ENCODE results near the gene CMC1.

The CMC1 gene

DNA sequence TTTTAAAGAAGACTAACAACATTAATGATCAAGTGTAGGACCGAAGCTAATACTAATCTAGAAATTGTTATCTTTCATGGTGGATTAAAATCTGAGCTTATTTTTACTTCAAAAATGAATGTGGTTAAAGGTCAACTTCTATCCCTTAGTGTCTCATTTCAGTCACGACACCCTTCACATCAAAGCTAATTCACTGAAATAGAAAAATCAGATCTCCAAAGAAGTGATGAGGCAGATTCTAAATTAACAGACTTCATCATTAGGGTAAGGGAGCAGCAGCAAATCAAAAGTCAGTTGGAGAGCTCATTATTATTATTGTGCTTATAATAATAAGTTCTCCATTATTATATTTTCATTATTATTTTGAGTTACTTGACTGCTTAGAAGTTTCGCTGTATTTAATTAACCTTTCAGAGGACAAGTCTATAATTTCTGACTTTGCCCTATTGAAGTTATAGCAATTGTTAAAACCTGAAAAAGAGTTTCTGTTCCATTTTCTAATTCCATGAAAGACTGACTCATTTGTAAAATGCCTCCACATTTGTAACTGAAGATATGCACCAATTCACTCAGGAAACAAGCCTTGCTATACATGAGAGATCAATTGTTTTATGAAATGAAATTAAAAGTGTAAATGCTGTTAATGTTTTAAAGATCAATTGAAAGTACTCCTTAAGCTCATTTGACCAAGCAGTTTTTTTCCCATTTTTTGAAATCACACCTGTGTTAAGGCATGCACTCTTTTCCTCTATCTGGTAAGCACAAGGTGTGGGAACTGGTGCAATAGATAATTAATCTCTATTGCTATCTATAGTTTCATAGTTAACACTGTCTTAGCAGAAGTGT lies 23.1 kb upstream of the CMC1 start:
- no peaks in the 10 kb centered on the region for H3K4me1 ChIP-seq (ENCODE audit: control insufficient read depth, insufficient read depth, low read length, poor library complexity, severe bottlenecking)
- no peaks in the 10 kb centered on the region for H3K36me3 ChIP-seq (ENCODE audit: control insufficient read depth, insufficient read depth, low read length)
- H3K27ac ChIP-seq (ENCODE audit: low read depth, low read length, severe bottlenecking), result no peak overlapping the region
- no peaks in the 10 kb centered on the region for H3K9me3 ChIP-seq (ENCODE audit: control insufficient read depth, low read length)
- WGBS, 2 experiments (ENCODE audit: insufficient coverage in 2 of 2), result no CpG with 5 or more reads among the region's 3 CpGs
- H3K4me3 ChIP-seq (ENCODE audit: extremely low read depth, insufficient read depth, low read length, poor library complexity, severe bottlenecking), result no peak overlapping the region

DNA sequence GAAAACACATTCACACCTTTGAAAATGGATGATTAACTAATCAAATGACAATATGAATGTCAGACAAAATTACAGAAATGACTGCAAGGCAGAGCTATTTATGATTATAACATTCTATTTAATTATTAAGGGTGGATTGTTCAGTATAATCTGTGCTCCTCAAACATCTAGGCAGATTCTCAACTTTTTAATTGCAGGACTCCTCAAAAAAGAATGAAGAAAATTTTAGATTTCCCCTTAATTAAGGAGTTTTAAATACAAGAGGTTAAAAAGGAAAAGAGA lies 22.6 kb upstream of the CMC1 start:
- Histone ChIP-seq H3K36me3 (ENCODE audit: control insufficient read depth, insufficient read depth, low read length) (no peaks in the 10 kb centered on the region), H3K9me3 (ENCODE audit: control insufficient read depth, low read length) (no peaks in the 10 kb centered on the region), H3K4me1 (ENCODE audit: control insufficient read depth, insufficient read depth, low read length, poor library complexity, severe bottlenecking) (no peaks in the 10 kb centered on the region), H3K27ac (ENCODE audit: low read depth, low read length, severe bottlenecking) (no peak overlapping the region), H3K4me3 (ENCODE audit: extremely low read depth, insufficient read depth, low read length, poor library complexity, severe bottlenecking) (no peak overlapping the region)

DNA sequence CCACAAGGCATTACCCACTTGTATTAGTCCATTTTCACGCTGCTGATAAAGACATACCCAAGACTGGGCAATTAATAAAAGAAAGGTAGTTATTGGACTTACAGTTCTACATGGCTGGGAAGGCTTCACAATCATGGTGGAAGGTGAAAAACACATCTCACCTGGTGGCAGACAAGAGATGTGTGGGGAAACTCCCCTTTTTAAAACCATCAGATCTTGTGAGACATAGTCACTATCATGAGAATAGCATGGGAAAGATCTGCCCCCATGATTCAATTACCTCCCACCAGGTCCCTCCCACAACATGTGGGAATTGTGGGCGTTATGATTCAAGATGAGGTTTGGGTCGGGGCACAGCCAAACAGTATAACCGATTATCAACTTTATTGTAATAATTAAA lies 17.0 kb upstream of the CMC1 start:
- WGBS, 2 experiments (ENCODE audit: insufficient coverage in 2 of 2), result no CpG with 5 or more reads among the region's 4 CpGs
- H3K4me1 ChIP-seq (ENCODE audit: control insufficient read depth, insufficient read depth, low read length, poor library complexity, severe bottlenecking), result no peaks in the 10 kb centered on the region
- no peaks in the 10 kb centered on the region for H3K36me3 ChIP-seq (ENCODE audit: control insufficient read depth, insufficient read depth, low read length)
- H3K9me3 ChIP-seq (ENCODE audit: control insufficient read depth, low read length), result no peaks in the 10 kb centered on the region
- H3K27ac ChIP-seq (ENCODE audit: low read depth, low read length, severe bottlenecking), result no peak overlapping the region
- no peak overlapping the region for H3K4me3 ChIP-seq (ENCODE audit: extremely low read depth, insufficient read depth, low read length, poor library complexity, severe bottlenecking)

DNA sequence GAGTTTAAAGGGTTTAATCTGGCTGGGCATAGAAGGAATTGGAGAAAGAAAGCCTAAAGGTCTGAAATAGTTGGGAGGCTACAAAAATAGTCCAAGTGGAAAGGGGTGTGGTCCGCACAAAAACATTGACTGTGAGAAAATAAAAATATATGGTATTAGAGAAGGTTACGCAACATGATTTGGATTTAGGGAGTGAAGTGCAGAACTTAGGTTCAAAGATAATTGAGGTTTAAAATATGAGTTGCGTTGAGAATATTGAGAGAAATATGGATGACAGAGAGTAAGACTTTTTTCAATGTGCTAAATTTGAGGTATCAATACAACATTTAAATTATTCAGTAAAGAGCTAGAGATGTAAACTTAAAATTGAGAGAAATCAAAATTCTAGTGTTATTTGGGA lies 15.4 kb upstream of the CMC1 start:
- H3K9me3 ChIP-seq (ENCODE audit: control insufficient read depth, low read length), result no peaks in the 10 kb centered on the region
- H3K4me3 ChIP-seq (ENCODE audit: extremely low read depth, insufficient read depth, low read length, poor library complexity, severe bottlenecking), result no peak overlapping the region
- 88 to 94% methylated on average over 2 to 3 of the region's 3 CpGs for WGBS, 2 experiments (ENCODE audit: insufficient coverage in 2 of 2)
- H3K4me1 ChIP-seq (ENCODE audit: control insufficient read depth, insufficient read depth, low read length, poor library complexity, severe bottlenecking), result no peaks in the 10 kb centered on the region
- no peak overlapping the region for H3K27ac ChIP-seq (ENCODE audit: low read depth, low read length, severe bottlenecking)
- H3K36me3 ChIP-seq (ENCODE audit: control insufficient read depth, insufficient read depth, low read length), result no peaks in the 10 kb centered on the region

DNA sequence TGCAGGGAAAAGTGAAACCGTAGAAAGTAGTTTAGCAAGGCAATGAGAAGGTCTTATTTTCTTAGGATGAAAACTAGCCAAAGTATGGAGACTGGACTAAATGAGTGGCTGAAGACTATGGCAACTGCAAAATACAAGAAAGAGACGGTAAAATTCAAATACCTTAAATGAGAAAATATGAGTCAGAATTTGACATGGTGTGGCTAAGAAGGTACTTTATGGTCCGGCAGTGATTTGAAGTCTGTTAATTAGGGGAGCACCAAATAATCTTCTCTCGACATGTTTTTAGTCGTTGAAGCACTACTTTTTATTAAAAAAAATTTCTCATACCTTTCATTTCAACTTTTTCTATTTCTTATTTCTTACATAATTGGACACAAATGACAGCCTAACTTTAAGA lies 12.8 kb upstream of the CMC1 start:
- no peaks in the 10 kb centered on the region for H3K9me3 ChIP-seq (ENCODE audit: control insufficient read depth, low read length)
- no peak overlapping the region for H3K27ac ChIP-seq (ENCODE audit: low read depth, low read length, severe bottlenecking)
- no peak overlapping the region for H3K4me3 ChIP-seq (ENCODE audit: extremely low read depth, insufficient read depth, low read length, poor library complexity, severe bottlenecking)
- H3K36me3 ChIP-seq (ENCODE audit: control insufficient read depth, insufficient read depth, low read length), result no peaks in the 10 kb centered on the region
- no peaks in the 10 kb centered on the region for H3K4me1 ChIP-seq (ENCODE audit: control insufficient read depth, insufficient read depth, low read length, poor library complexity, severe bottlenecking)
- 93 to 100% methylated on average over 3 to 4 of the region's 5 CpGs for WGBS, 2 experiments (ENCODE audit: insufficient coverage in 2 of 2)

DNA sequence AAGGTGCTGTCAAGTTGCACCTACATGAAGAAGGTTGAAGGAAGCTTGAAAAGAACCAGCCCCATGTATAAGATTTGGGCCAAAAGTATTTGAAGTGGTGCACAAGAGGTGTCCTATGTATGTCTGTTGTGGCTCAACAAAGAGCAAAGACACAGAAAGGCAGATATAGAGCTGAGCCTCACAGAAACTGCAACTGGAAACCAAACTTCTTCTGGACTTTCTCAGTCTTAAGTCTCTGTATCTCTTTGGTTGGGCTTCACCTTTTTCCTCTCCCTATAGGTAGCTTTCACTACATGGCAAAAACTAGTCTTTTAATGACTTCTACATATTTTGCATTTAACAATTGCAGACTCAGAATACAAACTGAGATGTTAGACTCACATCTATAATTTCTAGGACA lies 8.8 kb upstream of the CMC1 start:
- Histone ChIP-seq H3K4me3 (ENCODE audit: extremely low read depth, insufficient read depth, low read length, poor library complexity, severe bottlenecking) (no peak overlapping the region), H3K36me3 (ENCODE audit: control insufficient read depth, insufficient read depth, low read length) (no peaks in the 10 kb centered on the region), H3K27ac (ENCODE audit: low read depth, low read length, severe bottlenecking) (no peak overlapping the region), H3K9me3 (ENCODE audit: control insufficient read depth, low read length) (no peaks in the 10 kb centered on the region), H3K4me1 (ENCODE audit: control insufficient read depth, insufficient read depth, low read length, poor library complexity, severe bottlenecking) (no peaks in the 10 kb centered on the region)

DNA sequence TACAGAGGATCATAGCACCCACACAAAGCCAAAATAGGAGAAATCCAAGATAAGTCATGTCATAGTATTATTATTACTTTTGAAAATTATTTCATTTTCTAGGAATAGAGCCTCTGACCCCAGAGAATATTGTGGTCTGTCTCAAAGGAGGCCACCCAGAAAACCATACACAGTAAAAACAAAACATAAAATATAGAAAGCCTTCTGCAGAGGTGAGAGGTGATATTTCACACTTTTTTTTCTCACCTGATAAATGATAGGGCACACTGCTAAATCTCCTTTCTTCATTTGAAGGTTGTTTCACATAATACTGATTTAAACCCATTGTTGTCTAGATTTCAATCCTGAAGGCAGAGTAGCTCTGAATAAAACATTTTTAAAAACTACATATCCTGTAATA lies 7.0 kb upstream of the CMC1 start:
- H3K4me1 ChIP-seq (ENCODE audit: control insufficient read depth, insufficient read depth, low read length, poor library complexity, severe bottlenecking), result no peaks in the 10 kb centered on the region
- no peaks in the 10 kb centered on the region for H3K36me3 ChIP-seq (ENCODE audit: control insufficient read depth, insufficient read depth, low read length)
- no peak overlapping the region for H3K27ac ChIP-seq (ENCODE audit: low read depth, low read length, severe bottlenecking)
- H3K9me3 ChIP-seq (ENCODE audit: control insufficient read depth, low read length), result no peaks in the 10 kb centered on the region
- H3K4me3 ChIP-seq (ENCODE audit: extremely low read depth, insufficient read depth, low read length, poor library complexity, severe bottlenecking), result no peak overlapping the region

DNA sequence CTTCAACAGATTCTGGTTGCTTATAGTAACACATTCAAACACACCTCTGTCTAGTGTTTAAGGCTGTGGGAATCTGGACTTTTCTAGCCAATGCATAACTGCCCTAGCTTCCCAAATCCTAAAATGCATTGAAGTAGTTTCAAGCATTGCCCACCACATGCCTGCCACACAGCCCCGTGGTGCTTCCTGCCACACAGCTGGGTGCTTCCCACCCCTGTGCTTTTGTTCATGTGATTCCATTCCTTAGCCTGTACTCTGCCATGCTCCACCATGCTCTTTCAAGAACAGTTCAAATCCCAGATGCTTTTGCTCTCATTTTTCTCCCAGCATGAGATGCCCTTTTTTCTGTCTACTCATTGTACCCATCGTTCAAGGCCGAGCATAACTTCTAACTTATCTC lies 2.3 kb upstream of the CMC1 start:
- H3K4me3 ChIP-seq (ENCODE audit: extremely low read depth, insufficient read depth, low read length, poor library complexity, severe bottlenecking), result no peak overlapping the region
- H3K27ac ChIP-seq (ENCODE audit: low read depth, low read length, severe bottlenecking), result no peak overlapping the region
- no peaks in the 10 kb centered on the region for H3K36me3 ChIP-seq (ENCODE audit: control insufficient read depth, insufficient read depth, low read length)
- H3K4me1 ChIP-seq (ENCODE audit: control insufficient read depth, insufficient read depth, low read length, poor library complexity, severe bottlenecking), result peaks cover 7% of the 10 kb centered on the region
- H3K9me3 ChIP-seq (ENCODE audit: control insufficient read depth, low read length), result no peaks in the 10 kb centered on the region
- 30 to 42% methylated on average over 3 of the region's 3 CpGs for WGBS, 2 experiments (ENCODE audit: insufficient coverage in 2 of 2)

DNA sequence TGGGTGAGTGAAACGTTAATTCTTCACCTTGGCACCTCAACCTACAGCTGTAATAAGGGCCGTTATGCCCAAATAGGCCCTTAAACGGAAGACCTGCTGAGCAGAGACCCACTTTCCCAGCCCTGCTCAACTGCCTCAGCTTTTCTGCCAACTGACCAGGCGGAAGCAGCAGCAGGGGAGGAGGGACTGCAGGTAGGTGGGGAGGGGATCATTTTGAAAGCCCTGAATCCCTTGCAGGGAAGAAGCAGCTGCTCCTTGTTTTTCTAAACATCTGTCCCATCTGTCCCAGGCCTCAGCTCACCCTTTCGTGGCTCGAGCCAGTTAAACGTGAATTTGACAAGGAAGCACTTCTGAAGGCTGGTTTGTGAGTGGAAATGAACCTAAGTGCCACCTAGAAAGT lies 978 bp upstream of the CMC1 start:
- Histone ChIP-seq H3K36me3 (ENCODE audit: control insufficient read depth, insufficient read depth, low read length) (no peaks in the 10 kb centered on the region), H3K4me1 (ENCODE audit: control insufficient read depth, insufficient read depth, low read length, poor library complexity, severe bottlenecking) (peaks cover 7% of the 10 kb centered on the region), H3K4me3 (ENCODE audit: extremely low read depth, insufficient read depth, low read length, poor library complexity, severe bottlenecking) (peak overlapping the region; percentile 74), H3K27ac (ENCODE audit: low read depth, low read length, severe bottlenecking) (no peak overlapping the region), H3K9me3 (ENCODE audit: control insufficient read depth, low read length) (no peaks in the 10 kb centered on the region)
- 42 to 68% methylated on average over 3 of the region's 7 CpGs for WGBS, 2 experiments (ENCODE audit: insufficient coverage in 2 of 2)

DNA sequence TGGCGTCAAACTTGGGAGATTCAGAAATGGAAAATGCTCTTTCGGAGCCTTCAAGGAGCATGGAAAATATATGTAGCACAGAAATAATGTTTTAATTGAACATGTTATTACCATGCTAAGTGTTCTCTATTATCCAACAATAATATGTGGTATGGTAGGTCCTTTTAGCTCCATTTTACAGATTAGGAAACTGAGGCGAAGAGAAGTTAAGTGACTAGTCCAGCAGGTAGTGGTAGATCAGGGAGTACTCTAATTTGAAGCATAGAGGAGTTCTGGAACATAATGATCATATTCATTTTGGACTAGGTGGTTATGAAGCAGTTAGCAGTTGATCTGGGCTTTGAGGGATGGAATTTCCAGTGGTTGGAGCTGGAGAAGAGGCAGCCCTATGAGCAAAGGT lies 1.1 kb downstream of the CMC1 start:
- H3K36me3 ChIP-seq (ENCODE audit: control insufficient read depth, insufficient read depth, low read length), result no peaks in the 10 kb centered on the region
- WGBS, 2 experiments (ENCODE audit: insufficient coverage in 2 of 2), result 88% methylated on average over 1 of the region's 3 CpGs; no CpG with 5 or more reads in 1 of the 2 experiments

DNA sequence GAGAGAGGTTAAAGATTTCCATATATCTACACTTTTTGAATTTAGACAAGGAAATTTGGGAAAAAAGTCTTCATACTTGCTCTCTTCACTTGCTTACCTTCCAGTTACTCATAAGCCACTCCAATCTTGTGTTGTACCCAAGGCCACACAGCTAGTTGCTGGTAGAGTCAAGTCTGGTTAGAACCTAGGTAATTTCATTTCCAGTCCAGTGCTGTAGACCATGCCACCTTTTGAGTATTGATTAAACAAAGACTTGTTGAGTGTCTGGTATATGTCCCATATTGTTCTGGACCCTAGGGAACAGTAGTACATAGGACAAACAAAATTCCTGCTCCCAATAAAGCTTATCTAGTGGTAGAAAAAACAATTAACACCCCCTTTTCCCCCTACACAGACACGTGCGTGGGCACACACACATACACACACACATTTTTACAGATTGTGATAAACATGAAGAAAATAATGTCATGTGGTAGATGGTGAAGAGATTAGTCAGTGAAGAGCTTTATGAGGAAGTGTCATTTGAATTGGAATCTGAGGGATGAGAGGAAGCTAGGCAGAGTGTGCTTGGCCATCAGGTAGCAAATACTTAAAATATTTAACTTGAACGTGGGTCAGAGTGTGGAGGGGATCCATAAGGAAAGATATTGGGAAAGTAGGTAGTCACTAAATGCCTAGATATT lies 2.1 kb downstream of the CMC1 start:
- peaks cover 7% of the 10 kb centered on the region for H3K4me1 ChIP-seq (ENCODE audit: control insufficient read depth, insufficient read depth, low read length, poor library complexity, severe bottlenecking)
- no peaks in the 10 kb centered on the region for H3K9me3 ChIP-seq (ENCODE audit: control insufficient read depth, low read length)
- H3K36me3 ChIP-seq (ENCODE audit: control insufficient read depth, insufficient read depth, low read length), result no peaks in the 10 kb centered on the region
- no peak overlapping the region for H3K27ac ChIP-seq (ENCODE audit: low read depth, low read length, severe bottlenecking)
- no peak overlapping the region for H3K4me3 ChIP-seq (ENCODE audit: extremely low read depth, insufficient read depth, low read length, poor library complexity, severe bottlenecking)
- 44 to 78% methylated on average over 1 of the region's 3 CpGs for WGBS, 2 experiments (ENCODE audit: insufficient coverage in 2 of 2)

More for the DNA sequence above, 1.1 kb downstream of the CMC1 start:
- Histone ChIP-seq H3K27ac (ENCODE audit: low read depth, low read length, severe bottlenecking) (no peak overlapping the region), H3K4me1 (ENCODE audit: control insufficient read depth, insufficient read depth, low read length, poor library complexity, severe bottlenecking) (peaks cover 7% of the 10 kb centered on the region), H3K4me3 (ENCODE audit: extremely low read depth, insufficient read depth, low read length, poor library complexity, severe bottlenecking) (peak overlapping the region; percentile 74), H3K9me3 (ENCODE audit: control insufficient read depth, low read length) (no peaks in the 10 kb centered on the region)
